Spleen (tissue), 7 donors: ENCODE data around the gene TPCN2.

Experiments used
- POLR2A ChIP-seq, 3 donors: fragments of 450-650 bp; IDR thresholded peaks; one replicate each; pipeline ENCODE4 v1.5.1; 2017; ENCODE audit warnings: antibody characterized with exemption in 3 of 3, mild to moderate bottlenecking in 1 of 3
- POLR2AphosphoS5 ChIP-seq, 3 donors: sonication (generic); formaldehyde crosslinking; IDR thresholded peaks; one replicate each; pipeline ENCODE4 v1.5.1; 2017; ENCODE audit warnings: antibody characterized with exemption in 3 of 3
- TF ChIP-seq, protein P1 (sequence below), 11 experiments: fragments of 200-600 bp in 7 of 11; fragments of 450-650 bp in 4 of 11; sonication (generic) in 4 of 11; IDR thresholded peaks in 8 of 11; conservative IDR thresholded peaks in 3 of 11; 1 replicate in 7 of 11; 2 replicates in 4 of 11; pipeline versions ENCODE4 v1.4.0 to v1.8.0; 2016 to 2021; ENCODE audit warnings: antibody characterized with exemption in 11 of 11, inconsistent platforms in 4 of 11, mild to moderate bottlenecking in 1 of 11
- donor health status: DM: no; HTN: no; CAD: no; lungs with moderate emphysema.
- donor health status: DM: no; HTN: no; CAD: no.
- donor health status: DM: no; HTN: no; CAD: no.

GRCh38 chr11:69060806-69061712 is 12.3 kb downstream of the TPCN2 start:
- TF ChIP-seq, protein P1, sequence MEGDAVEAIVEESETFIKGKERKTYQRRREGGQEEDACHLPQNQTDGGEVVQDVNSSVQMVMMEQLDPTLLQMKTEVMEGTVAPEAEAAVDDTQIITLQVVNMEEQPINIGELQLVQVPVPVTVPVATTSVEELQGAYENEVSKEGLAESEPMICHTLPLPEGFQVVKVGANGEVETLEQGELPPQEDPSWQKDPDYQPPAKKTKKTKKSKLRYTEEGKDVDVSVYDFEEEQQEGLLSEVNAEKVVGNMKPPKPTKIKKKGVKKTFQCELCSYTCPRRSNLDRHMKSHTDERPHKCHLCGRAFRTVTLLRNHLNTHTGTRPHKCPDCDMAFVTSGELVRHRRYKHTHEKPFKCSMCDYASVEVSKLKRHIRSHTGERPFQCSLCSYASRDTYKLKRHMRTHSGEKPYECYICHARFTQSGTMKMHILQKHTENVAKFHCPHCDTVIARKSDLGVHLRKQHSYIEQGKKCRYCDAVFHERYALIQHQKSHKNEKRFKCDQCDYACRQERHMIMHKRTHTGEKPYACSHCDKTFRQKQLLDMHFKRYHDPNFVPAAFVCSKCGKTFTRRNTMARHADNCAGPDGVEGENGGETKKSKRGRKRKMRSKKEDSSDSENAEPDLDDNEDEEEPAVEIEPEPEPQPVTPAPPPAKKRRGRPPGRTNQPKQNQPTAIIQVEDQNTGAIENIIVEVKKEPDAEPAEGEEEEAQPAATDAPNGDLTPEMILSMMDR (IDR thresholded peaks at IDR 0.05 in 8 of 11, conservative IDR thresholded peaks at IDR 0.05 in 3 of 11): no peak
- TF ChIP-seq POLR2AphosphoS5 (IDR thresholded peaks at IDR 0.05): peak in 1 of 3 donors; percentile 21
- TF ChIP-seq POLR2A (IDR thresholded peaks at IDR 0.05): no peak
